Upper lobe of left lung (tissue), 6 donors: ENCODE results near the gene MAPK7. TPM values are rescaled to one million over a fixed set of nuclear protein-coding genes. Genes with fewer than 3 reads are reported as not detected.

Experiments used
- ATAC-seq, 2 donors: fragments of 200-7000 bp; cut with Tn5 transposase; one replicate each; pipeline ENCODE4 v1.9.1; 2022; ENCODE audit warnings: mild to moderate bottlenecking in 2 of 2, moderate library complexity in 2 of 2; ENCODE audit not compliant: low FRiP score in 2 of 2
- DNase-seq, 2 donors: peaks; one replicate each; pipeline ENCODE4 v3.0.0-alpha.2; 2019 to 2020
- H3K27ac ChIP-seq, 4 donors: fragments of 200-600 bp; sonication (generic); one replicate each; pipeline ENCODE4 v1.5.1; 2016 to 2019
- H3K27me3 ChIP-seq, 4 donors: fragments of 200-600 bp; sonication (generic); one replicate each; pipeline ENCODE4 v1.5.1; 2017 to 2019
- H3K36me3 ChIP-seq, 4 donors: fragments of 200-600 bp; sonication (generic); one replicate each; pipeline ENCODE4 v1.5.1; 2016 to 2019
- H3K4me1 ChIP-seq, 4 donors: fragments of 200-600 bp; sonication (generic); one replicate each; pipeline ENCODE4 v1.5.1; 2018 to 2019
- H3K4me3 ChIP-seq, 4 donors: fragments of 200-600 bp; sonication (generic); one replicate each; pipeline ENCODE4 v1.5.1; 2017 to 2019; ENCODE audit warnings: mild to moderate bottlenecking in 2 of 4, moderate library complexity in 1 of 4
- H3K9me3 ChIP-seq, 4 donors: fragments of 200-600 bp; sonication (generic); one replicate each; pipeline ENCODE4 v1.5.1; 2018 to 2019
- CTCF ChIP-seq, 6 experiments: fragments of 450-650 bp in 4 of 6; fragments of 200-600 bp in 2 of 6; sonication (generic) in 2 of 6; IDR thresholded peaks; one replicate each; pipeline ENCODE4 v1.5.1; 2016 to 2019; ENCODE audit warnings: antibody characterized with exemption in 6 of 6
- EP300 ChIP-seq, 4 donors: sonication (generic); formaldehyde crosslinking; IDR thresholded peaks; one replicate each; pipeline ENCODE4 v1.5.1; 2017; ENCODE audit warnings: antibody characterized with exemption in 4 of 4, control low read depth in 2 of 4
- POLR2A ChIP-seq, 4 donors: fragments of 450-650 bp; IDR thresholded peaks; one replicate each; pipeline ENCODE4 v1.5.1; 2016 to 2017; ENCODE audit warnings: antibody characterized with exemption in 4 of 4, mild to moderate bottlenecking in 2 of 4
- POLR2AphosphoS5 ChIP-seq, 2 donors: sonication (generic); formaldehyde crosslinking; IDR thresholded peaks; one replicate each; pipeline ENCODE4 v1.5.1; 2017; ENCODE audit warnings: antibody characterized with exemption in 2 of 2
- WGBS, 2 donors: methylation state at CpG; one replicate each; pipeline ENCODE4 v1.1.5; 2017 to 2018; 5-methylcytosine and 5-hydroxymethylcytosine counted together
- total RNA-seq, 6 donors: library from RNA; depleted of rRNA in 4 of 6; stranded (reverse); fragments of >200 nt in 4 of 6; gene quantifications; one replicate each; pipeline versions ENCODE4 v1.1.0 to v1.2.1, GENCODE V29; 2016 to 2021
- donor health status: DM: no; HTN: no; CAD: no; lungs with moderate emphysema.
- donor health status: DM: no; HTN: yes; CAD: no; lungs with severe emphysema.

MAPK7 gene
- total RNA-seq, 6 donors from 2014 or later: 20.1 to 77.2 (median 37.6) TPM

DNA sequence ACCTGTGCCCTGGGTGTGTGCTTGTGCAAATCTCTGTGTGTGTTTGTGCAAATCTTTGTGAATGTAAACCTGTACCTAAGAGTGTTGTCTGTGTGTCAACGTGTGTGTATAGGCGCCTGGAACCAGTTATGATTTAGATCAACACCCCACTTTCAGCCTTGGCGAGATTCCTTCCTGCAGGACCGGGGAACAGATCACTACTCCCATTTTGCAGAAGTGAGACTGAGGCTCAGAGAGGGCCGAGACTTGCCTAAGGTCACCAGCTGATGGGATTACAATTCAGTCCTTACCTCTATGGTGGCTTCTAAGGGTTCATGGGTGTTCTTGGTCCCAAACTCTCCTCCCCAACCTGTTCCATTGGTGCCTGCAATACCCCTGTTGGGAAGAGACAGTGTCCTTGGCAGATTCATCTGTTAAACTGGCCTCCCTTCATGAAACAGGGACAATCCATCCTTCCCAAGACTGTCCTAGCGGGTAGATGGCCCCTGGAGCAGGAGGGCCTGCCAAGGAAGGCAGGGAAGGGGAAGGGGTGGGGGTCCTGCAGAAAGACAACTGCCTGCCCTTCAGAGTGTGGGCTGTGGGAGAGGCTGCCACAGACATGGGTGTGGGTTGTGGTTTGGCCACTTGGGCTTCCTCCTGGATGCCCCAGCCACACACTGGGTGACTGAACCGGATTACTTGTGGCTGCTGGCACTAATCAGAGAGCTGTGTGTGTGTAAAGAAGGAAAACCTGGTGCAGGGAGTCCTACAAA is 6.9 kb upstream of the MAPK7 start:
- Histone ChIP-seq H3K9me3 (no peaks in the 10 kb centered on the region), H3K4me1 (peaks cover 21 to 42% (median 32%) of the 10 kb centered on the region in 4 donors), H3K27ac (peak overlapping the region in 3 of 4 donors; percentile 24 to 81 (median 55)), H3K36me3 (no peaks in the 10 kb centered on the region), H3K27me3 (no peaks in the 10 kb centered on the region), H3K4me3 (no peak overlapping the region)
- DNase-seq: no peak
- TF ChIP-seq POLR2A (IDR thresholded peaks at IDR 0.05) (no peak), POLR2AphosphoS5 (IDR thresholded peaks at IDR 0.05) (no peak), CTCF (IDR thresholded peaks at IDR 0.05) (no peak), EP300 (IDR thresholded peaks at IDR 0.05) (no peak)
- 66 to 82% methylated on average over 7 of the region's 7 CpGs for WGBS, 2 donors
- ATAC-seq: peak; percentile 18 to 28

DNA sequence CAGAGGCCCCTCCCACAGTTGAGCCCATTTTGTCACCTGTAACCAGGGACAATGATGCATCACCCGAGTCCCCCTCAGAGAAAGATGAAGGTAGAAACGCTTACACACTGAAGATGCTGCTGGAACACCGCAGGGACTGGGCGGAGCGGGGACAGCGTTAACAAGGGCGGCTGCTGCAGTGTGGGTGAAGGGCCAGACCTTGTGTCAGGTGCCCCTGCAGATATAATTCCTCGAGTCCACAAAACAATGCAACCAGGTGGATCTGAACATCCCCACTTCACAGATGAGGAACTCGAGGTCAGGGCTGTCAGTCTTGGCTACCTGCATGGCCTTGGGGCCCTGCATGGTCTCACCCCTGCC is 6.3 kb upstream of the MAPK7 start:
- Histone ChIP-seq H3K4me1 (peaks cover 24 to 46% (median 36%) of the 10 kb centered on the region in 4 donors), H3K27me3 (no peaks in the 10 kb centered on the region), H3K4me3 (no peak overlapping the region), H3K36me3 (no peaks in the 10 kb centered on the region), H3K27ac (no peak overlapping the region), H3K9me3 (no peaks in the 10 kb centered on the region)
- DNase-seq: peak in 1 of 2 donors; percentile 58
- no peak for ATAC-seq
- TF ChIP-seq CTCF (IDR thresholded peaks at IDR 0.05): no peak
- TF ChIP-seq EP300 (IDR thresholded peaks at IDR 0.05): no peak
- no peak for TF ChIP-seq POLR2AphosphoS5 (IDR thresholded peaks at IDR 0.05)
- TF ChIP-seq POLR2A (IDR thresholded peaks at IDR 0.05): no peak
- 74 to 81% methylated on average over 9 of the region's 9 CpGs for WGBS, 2 donors

- TF ChIP-seq EP300 (IDR thresholded peaks at IDR 0.05) (no peak), CTCF (IDR thresholded peaks at IDR 0.05) (no peak), POLR2AphosphoS5 (IDR thresholded peaks at IDR 0.05) (no peak), POLR2A (IDR thresholded peaks at IDR 0.05) (no peak)
- WGBS, 2 donors: 69 to 76% methylated on average over 11 to 12 of the region's 12 CpGs
- Histone ChIP-seq H3K9me3 (no peaks in the 10 kb centered on the region), H3K36me3 (no peaks in the 10 kb centered on the region), H3K27me3 (no peaks in the 10 kb centered on the region), H3K4me1 (peaks cover 27 to 49% (median 38%) of the 10 kb centered on the region in 4 donors), H3K27ac (no peak overlapping the region), H3K4me3 (no peak overlapping the region)
- no peak for DNase-seq
- ATAC-seq: no peak
Measured at GRCh38 chr17:19372439-19372838, 5.9 kb upstream of the MAPK7 start.

GRCh38 chr17:19372866-19373504 is 5.3 kb upstream of the MAPK7 start:
- H3K27ac ChIP-seq: no peak overlapping the region
- H3K9me3 ChIP-seq: no peaks in the 10 kb centered on the region
- no peaks in the 10 kb centered on the region for H3K27me3 ChIP-seq
- peaks cover 27 to 49% (median 38%) of the 10 kb centered on the region in 4 donors for H3K4me1 ChIP-seq
- ATAC-seq: no peak
- no peak for TF ChIP-seq EP300 (IDR thresholded peaks at IDR 0.05)
- TF ChIP-seq POLR2AphosphoS5 (IDR thresholded peaks at IDR 0.05): no peak
- no peak for TF ChIP-seq POLR2A (IDR thresholded peaks at IDR 0.05)
- no peak for TF ChIP-seq CTCF (IDR thresholded peaks at IDR 0.05)
- 84% methylated on average over 8 of the region's 8 CpGs for WGBS, 2 donors
- no peaks in the 10 kb centered on the region for H3K36me3 ChIP-seq
- no peak for DNase-seq
- no peak overlapping the region for H3K4me3 ChIP-seq
